Jurkat, Clone E6-1 (cell line): Measurements from ENCODE around the gene CCDC7.
"Not testable (repeated sequence)": the region's sequence is repeated elsewhere in the genome, so short reads cannot be mapped to it uniquely, and the experiment has no call there.

Experiments used
- DNase-seq: peaks from one replicate; pipeline ENCODE4 v3.0.0-alpha.2; 2011; ENCODE audit warnings: low read depth, low spot score
- H3K4me3 ChIP-seq: 2 replicates; pipeline ENCODE4 v1.5.1; 2011; ENCODE audit warnings: mild to moderate bottlenecking, low read length, control low read depth, moderate library complexity

Gene CCDC7

DNA sequence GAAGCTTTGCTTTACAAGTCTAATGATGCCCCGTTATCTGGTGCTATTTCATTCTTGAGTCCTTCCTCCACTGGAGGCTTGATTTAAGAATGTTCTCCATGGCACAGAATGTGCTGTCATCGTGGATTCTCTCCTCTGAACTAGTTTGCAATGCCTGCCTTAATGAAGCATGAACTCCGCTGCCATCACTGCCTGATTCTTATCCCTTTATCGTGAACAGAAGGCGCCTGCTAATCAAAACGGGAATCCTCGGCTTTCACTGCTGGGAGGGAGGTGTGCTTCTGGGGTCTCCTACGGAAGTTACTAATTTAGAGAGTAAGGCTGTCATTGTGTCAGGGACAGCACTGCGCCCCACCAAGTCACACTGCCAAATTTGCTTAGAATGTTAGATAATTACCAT lies 455.9 kb downstream of the CCDC7 start:
- no peak overlapping the region for H3K4me3 ChIP-seq
- no peak for DNase-seq

GRCh38 chr10:32905466-32905865 lies 459.5 kb downstream of the CCDC7 start:
- DNase-seq = no peak
- H3K4me3 ChIP-seq = no peak overlapping the region

DNA sequence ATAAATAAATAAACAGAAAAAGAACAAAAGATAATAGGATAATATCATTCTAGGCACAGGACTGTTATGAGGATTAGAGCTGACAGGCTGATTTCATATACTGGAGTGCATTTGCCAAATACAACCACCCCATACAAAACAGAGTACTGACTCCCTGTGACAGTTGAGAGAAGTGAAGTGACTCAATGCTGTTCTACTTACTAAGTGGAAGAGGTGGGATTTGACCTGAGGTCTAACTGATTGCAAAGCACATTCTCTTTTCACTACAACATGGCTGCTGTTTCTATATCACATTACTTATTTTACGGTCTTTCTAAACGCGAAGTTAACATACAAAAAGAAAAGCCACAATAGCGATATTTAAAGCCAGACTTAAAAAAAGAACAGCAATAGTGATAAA lies 460.7 kb downstream of the CCDC7 start:
- no peak for DNase-seq
- no peak overlapping the region for H3K4me3 ChIP-seq

DNA sequence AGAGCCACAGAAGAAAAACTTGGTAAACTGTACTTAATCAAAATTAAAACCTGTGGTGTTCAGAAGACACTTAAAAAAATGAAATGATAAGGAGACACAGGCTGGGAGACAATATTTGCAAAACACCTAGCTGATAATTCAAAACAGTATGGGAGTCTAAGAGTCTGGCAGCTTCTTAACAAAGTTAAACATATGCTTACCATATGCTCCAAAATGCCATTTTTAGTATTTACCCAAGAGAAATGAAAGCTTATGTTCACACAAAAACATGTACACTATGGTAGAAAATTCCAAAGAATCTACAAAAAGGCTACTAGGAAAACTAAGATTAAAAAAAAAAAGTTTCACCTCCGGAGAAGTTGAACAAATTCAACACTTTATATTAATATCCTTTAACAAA lies 463.5 kb downstream of the CCDC7 start:
- no peak for DNase-seq
- no peak overlapping the region for H3K4me3 ChIP-seq

DNA sequence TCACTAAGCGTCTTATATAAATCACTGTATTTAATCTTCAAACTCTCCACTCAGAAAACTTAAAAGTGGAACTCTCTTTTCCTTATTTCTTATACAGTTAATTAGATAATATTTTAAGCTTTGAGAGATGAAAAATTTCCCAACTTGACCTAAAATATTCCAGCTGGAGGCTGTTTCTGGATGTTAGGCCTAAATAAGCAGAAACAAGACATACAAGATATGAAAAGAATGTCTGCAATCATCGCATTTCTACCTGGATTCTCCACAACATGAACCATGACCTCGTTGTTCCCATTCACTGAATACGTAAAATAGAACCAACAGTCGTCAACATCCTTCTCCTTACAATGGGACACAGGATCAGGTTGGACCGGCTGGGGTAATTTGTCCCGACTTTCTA lies 464.0 kb downstream of the CCDC7 start:
- not testable (repeated sequence) for H3K4me3 ChIP-seq, DNase-seq

GRCh38 chr10:32911285-32912016 lies 465.5 kb downstream of the CCDC7 start:
- DNase-seq = no peak
- H3K4me3 ChIP-seq = no peak overlapping the region

DNA sequence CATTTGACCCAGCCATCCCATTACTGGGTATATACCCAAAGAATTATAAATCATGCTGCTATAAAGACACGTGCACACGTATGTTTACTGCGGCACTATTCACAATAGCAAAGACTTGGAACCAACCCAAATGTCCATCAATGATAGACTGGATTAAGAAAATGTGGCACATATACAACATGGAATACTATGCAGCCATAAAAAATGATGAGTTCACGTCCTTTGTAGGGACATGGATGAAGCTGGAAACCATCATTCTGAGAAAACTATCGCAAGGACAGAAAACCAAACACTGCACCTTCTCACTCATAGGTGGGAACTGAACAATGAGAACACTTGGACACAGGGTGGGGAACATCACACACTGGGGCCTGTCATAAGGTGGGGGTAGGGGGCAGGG lies 471.9 kb downstream of the CCDC7 start:
- DNase-seq, H3K4me3 ChIP-seq: not testable (repeated sequence)

DNA sequence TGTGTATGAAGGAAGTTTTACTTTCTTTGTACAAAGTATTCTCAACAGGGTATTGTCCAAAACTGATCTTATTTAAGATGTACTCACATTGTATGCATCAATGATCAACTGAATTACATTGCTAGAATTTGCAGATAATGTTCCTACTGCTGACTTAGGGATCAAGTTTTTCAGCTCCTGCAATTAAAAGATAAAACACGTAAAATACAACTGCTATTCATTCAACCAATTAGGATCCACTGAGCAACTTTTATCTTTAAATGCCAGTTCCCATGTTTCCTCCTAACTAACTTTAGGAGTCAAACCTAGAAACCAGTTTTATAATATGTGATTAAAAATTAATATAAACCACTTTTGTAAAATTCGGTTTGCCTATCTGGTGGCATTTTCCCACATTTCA lies 476.2 kb downstream of the CCDC7 start:
- no peak for DNase-seq
- H3K4me3 ChIP-seq = no peak overlapping the region

DNA sequence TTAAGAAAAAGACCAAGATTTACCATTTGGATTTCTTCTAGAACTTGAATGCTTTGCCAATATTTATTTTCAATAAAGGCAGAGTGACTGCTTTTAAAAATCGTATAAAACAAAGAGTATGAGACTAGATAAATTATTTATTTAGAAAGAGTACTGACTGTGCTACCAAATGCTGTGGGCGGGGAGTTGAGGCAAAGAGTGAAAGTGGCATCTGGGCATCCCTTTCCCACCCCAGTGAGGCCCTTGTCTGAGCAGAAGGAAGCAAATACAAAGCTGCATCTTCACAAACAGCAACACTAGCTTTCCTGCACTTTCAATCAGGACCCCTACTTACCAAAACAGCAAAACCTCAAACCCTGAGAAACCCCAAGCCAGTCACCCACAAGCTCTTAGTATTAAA lies 477.2 kb downstream of the CCDC7 start:
- H3K4me3 ChIP-seq = no peak overlapping the region
- peak; percentile 26 for DNase-seq

- DNase-seq = no peak
- H3K4me3 ChIP-seq = no peak overlapping the region
Observed at GRCh38 chr10:32923849-32924248, 477.9 kb downstream of the CCDC7 start.
